ENCODE measurements around the gene SF1.
A peak's percentile ranks its signal among the peaks of the same experiment; 100 is the strongest.

SF1 gene

GRCh38 chr11:64766881-64767280 is 11.5 kb downstream of the SF1 start:
- H3K27me3 ChIP-seq (ENCODE audit: insufficient read depth, poor library complexity, severe bottlenecking) = no peaks in the 10 kb centered on the region
- H3K4me3 ChIP-seq (replicated peaks; ENCODE audit: insufficient read depth, low read length) = no peak overlapping the region
- no peak for DNase-seq (ENCODE audit: low read depth in 1 of 2, low spot score in 1 of 2)
- TF ChIP-seq SPI1 (IDR thresholded peaks at IDR 0.05; ENCODE audit: borderline replicate concordance, low read depth) (no peak), REST (IDR thresholded peaks at IDR 0.05; ENCODE audit: insufficient replicate concordance, low read depth) (no peak), POLR2AphosphoS5 (IDR thresholded peaks at IDR 0.05; ENCODE audit: low read depth) (no peak), CTCF (IDR thresholded peaks at IDR 0.05; ENCODE audit: insufficient read depth, low read length) (no peak), GABPA (IDR thresholded peaks at IDR 0.05; ENCODE audit: low read depth) (no peak)
- H3K27ac ChIP-seq (replicated peaks) = no peak overlapping the region; the same call in 1 of the 2 replicates

GRCh38 chr11:64765851-64766665 is 12.3 kb downstream of the SF1 start:
- TF ChIP-seq CTCF (IDR thresholded peaks at IDR 0.05; ENCODE audit: insufficient read depth, low read length) (no peak), REST (IDR thresholded peaks at IDR 0.05; ENCODE audit: insufficient replicate concordance, low read depth) (no peak), GABPA (IDR thresholded peaks at IDR 0.05; ENCODE audit: low read depth) (no peak), POLR2AphosphoS5 (IDR thresholded peaks at IDR 0.05; ENCODE audit: low read depth) (no peak), SPI1 (IDR thresholded peaks at IDR 0.05; ENCODE audit: borderline replicate concordance, low read depth) (no peak)
- H3K4me3 ChIP-seq (replicated peaks; ENCODE audit: insufficient read depth, low read length) = no peak overlapping the region
- no peak for DNase-seq (ENCODE audit: low read depth in 1 of 2, low spot score in 1 of 2)

GRCh38 chr11:64765291-64765850 is 13.0 kb downstream of the SF1 start:
- no peak overlapping the region for H3K27ac ChIP-seq (replicated peaks)
- no peak for DNase-seq (ENCODE audit: low read depth in 1 of 2, low spot score in 1 of 2)
- no peak overlapping the region for H3K4me3 ChIP-seq (replicated peaks; ENCODE audit: insufficient read depth, low read length)
- no peaks in the 10 kb centered on the region for H3K27me3 ChIP-seq (ENCODE audit: insufficient read depth, poor library complexity, severe bottlenecking)
- TF ChIP-seq POLR2AphosphoS5 (IDR thresholded peaks at IDR 0.05; ENCODE audit: low read depth) (peak; percentile 50; the same call in 1 of the 2 replicates), SPI1 (IDR thresholded peaks at IDR 0.05; ENCODE audit: borderline replicate concordance, low read depth) (no peak)

More at GRCh38 chr11:64765851-64766665, 12.3 kb downstream of the SF1 start:
- no peaks in the 10 kb centered on the region for H3K27me3 ChIP-seq (ENCODE audit: insufficient read depth, poor library complexity, severe bottlenecking)
- H3K27ac ChIP-seq (replicated peaks) = no peak overlapping the region

GRCh38 chr11:64764753-64765152 is 13.6 kb downstream of the SF1 start:
- peak overlapping the region; percentile 38; the same call in 1 of the 2 replicates for H3K27ac ChIP-seq (replicated peaks)
- TF ChIP-seq SPI1 (IDR thresholded peaks at IDR 0.05; ENCODE audit: borderline replicate concordance, low read depth) (no peak), POLR2AphosphoS5 (IDR thresholded peaks at IDR 0.05; ENCODE audit: low read depth) (no peak), REST (IDR thresholded peaks at IDR 0.05; ENCODE audit: insufficient replicate concordance, low read depth) (no peak), CTCF (IDR thresholded peaks at IDR 0.05; ENCODE audit: insufficient read depth, low read length) (no peak), GABPA (IDR thresholded peaks at IDR 0.05; ENCODE audit: low read depth) (no peak)
- no peaks in the 10 kb centered on the region for H3K27me3 ChIP-seq (ENCODE audit: insufficient read depth, poor library complexity, severe bottlenecking)
- DNase-seq (ENCODE audit: low read depth in 1 of 2, low spot score in 1 of 2) = no peak
- no peak overlapping the region for H3K4me3 ChIP-seq (replicated peaks; ENCODE audit: insufficient read depth, low read length)

Data from HL-60 (cell line).